Measurements from ENCODE around the gene HSD17B14. TPM values are rescaled to one million over a fixed set of nuclear protein-coding genes. Genes with fewer than 3 reads are reported as not detected.

The HSD17B14 gene
- total and polyA plus RNA-seq, 2 of the 13 experiments (the other 11 are each of a cell fraction or from before 2014, with no cell fraction given): 0.58 to 1.2 TPM

DNA sequence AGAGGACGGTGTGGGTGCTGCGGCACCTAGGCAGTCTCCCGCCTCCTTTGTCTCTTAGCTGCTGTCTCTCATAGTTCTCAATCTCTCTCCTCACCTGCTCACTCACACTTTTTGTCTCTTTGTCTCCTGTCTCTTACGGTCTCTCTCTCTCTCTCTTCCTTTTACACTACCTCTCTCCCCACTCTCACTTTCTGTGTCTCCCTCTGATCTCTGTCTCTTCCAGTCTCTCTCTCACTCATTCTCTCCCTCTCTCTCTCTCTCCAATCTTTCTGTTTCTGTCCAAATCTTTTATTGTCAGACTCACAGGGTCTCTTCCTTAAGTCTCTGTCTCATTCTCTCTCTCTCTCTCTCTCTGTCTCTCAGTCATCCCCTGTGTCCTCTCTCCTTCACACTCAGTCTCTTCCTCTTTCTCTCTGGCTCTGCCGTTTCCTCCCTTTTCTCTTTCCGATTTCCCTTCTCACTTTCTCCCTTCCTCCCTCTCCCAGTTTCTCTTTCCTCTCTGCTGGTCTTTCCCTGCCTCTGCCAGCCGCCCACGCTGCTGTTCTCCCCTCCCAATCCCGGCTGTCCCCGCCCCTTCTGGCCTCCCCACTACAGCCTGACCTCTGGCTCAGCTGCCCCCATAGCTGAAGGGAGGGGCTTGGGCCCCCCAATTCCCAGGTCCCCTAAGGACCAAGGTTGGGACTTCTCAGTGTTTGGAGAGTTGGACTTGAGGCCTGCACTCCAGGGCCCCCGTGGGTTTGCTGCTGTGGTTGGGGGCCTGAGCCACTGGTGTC is 32.0 kb upstream of the HSD17B14 start, which contains the start of gene PLEKHA4 (continued):
- TF ChIP-seq HES4 (CRISPR knock-in tag; IDR thresholded peaks at IDR 0.05; ENCODE audit: borderline replicate concordance): no peak
- TF ChIP-seq ZNF619 (CRISPR knock-in tag; IDR thresholded peaks at IDR 0.05): no peak
- TF ChIP-seq ZNF546 (CRISPR knock-in tag; conservative IDR thresholded peaks at IDR 0.05): no peak
- TF ChIP-seq, protein P1, sequence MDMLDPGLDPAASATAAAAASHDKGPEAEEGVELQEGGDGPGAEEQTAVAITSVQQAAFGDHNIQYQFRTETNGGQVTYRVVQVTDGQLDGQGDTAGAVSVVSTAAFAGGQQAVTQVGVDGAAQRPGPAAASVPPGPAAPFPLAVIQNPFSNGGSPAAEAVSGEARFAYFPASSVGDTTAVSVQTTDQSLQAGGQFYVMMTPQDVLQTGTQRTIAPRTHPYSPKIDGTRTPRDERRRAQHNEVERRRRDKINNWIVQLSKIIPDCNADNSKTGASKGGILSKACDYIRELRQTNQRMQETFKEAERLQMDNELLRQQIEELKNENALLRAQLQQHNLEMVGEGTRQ (IDR thresholded peaks at IDR 0.05; ENCODE audit: low read depth, low read length): no peak
- TF ChIP-seq, protein P1 (CRISPR knock-in tag; IDR thresholded peaks at IDR 0.05; ENCODE audit: borderline replicate concordance): no peak
- no peak for TF ChIP-seq NFIC (IDR thresholded peaks at IDR 0.05; ENCODE audit: low read length)
- no peak for TF ChIP-seq ZFY (CRISPR knock-in tag; IDR thresholded peaks at IDR 0.05)
- no peak for TF ChIP-seq ZNF564 (CRISPR knock-in tag; IDR thresholded peaks at IDR 0.05)
- TF ChIP-seq SMAD1 (CRISPR knock-in tag; IDR thresholded peaks at IDR 0.05; ENCODE audit: borderline replicate concordance, low read depth): no peak
- no peak for TF ChIP-seq HNF4G (IDR thresholded peaks at IDR 0.05; ENCODE audit: borderline replicate concordance, low read depth, low read length)
- TF ChIP-seq HNF4G (CRISPR knock-in tag; IDR thresholded peaks at IDR 0.05; ENCODE audit: borderline replicate concordance, low read depth): no peak
- TF ChIP-seq ZNF589 (CRISPR knock-in tag; conservative IDR thresholded peaks at IDR 0.05): no peak
- TF ChIP-seq, protein P2, sequence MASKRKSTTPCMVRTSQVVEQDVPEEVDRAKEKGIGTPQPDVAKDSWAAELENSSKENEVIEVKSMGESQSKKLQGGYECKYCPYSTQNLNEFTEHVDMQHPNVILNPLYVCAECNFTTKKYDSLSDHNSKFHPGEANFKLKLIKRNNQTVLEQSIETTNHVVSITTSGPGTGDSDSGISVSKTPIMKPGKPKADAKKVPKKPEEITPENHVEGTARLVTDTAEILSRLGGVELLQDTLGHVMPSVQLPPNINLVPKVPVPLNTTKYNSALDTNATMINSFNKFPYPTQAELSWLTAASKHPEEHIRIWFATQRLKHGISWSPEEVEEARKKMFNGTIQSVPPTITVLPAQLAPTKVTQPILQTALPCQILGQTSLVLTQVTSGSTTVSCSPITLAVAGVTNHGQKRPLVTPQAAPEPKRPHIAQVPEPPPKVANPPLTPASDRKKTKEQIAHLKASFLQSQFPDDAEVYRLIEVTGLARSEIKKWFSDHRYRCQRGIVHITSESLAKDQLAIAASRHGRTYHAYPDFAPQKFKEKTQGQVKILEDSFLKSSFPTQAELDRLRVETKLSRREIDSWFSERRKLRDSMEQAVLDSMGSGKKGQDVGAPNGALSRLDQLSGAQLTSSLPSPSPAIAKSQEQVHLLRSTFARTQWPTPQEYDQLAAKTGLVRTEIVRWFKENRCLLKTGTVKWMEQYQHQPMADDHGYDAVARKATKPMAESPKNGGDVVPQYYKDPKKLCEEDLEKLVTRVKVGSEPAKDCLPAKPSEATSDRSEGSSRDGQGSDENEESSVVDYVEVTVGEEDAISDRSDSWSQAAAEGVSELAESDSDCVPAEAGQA (IDR thresholded peaks at IDR 0.05; ENCODE audit: low read depth): no peak
- TF ChIP-seq, protein P2 (CRISPR knock-in tag; IDR thresholded peaks at IDR 0.05; ENCODE audit: borderline replicate concordance): no peak
- TF ChIP-seq JUND (CRISPR knock-in tag; IDR thresholded peaks at IDR 0.05): no peak
- TF ChIP-seq, protein P3, sequence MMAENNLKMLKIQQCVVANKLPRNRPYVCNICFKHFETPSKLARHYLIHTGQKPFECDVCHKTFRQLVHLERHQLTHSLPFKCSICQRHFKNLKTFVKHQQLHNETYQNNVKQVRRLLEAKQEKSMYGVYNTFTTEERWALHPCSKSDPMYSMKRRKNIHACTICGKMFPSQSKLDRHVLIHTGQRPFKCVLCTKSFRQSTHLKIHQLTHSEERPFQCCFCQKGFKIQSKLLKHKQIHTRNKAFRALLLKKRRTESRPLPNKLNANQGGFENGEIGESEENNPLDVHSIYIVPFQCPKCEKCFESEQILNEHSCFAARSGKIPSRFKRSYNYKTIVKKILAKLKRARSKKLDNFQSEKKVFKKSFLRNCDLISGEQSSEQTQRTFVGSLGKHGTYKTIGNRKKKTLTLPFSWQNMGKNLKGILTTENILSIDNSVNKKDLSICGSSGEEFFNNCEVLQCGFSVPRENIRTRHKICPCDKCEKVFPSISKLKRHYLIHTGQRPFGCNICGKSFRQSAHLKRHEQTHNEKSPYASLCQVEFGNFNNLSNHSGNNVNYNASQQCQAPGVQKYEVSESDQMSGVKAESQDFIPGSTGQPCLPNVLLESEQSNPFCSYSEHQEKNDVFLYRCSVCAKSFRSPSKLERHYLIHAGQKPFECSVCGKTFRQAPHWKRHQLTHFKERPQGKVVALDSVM (CRISPR knock-in tag; IDR thresholded peaks at IDR 0.05): no peak; the same call in 1 of the 2 replicates
- TF ChIP-seq ZNF782 (CRISPR knock-in tag; IDR thresholded peaks at IDR 0.05; ENCODE audit: borderline replicate concordance): no peak
- no peak; the same call in 1 of the 2 replicates for TF ChIP-seq ZNF572 (CRISPR knock-in tag; IDR thresholded peaks at IDR 0.05)
- TF ChIP-seq ZNF761 (CRISPR knock-in tag; conservative IDR thresholded peaks at IDR 0.05): 0 out of 2 replicates have a peak, but pooled peaks have one; percentile 44
- no peak for TF ChIP-seq HDAC6 (IDR thresholded peaks at IDR 0.05; ENCODE audit: low read depth, low read length)
- TF ChIP-seq SMYD3 (CRISPR knock-in tag; IDR thresholded peaks at IDR 0.05): no peak

Data from HepG2 (cell line).